ENCODE data around the gene NWD2.
"Not testable (repeated sequence)": the region's sequence is repeated elsewhere in the genome, so short reads cannot be mapped to it uniquely, and the experiment has no call there.

The NWD2 gene

DNA sequence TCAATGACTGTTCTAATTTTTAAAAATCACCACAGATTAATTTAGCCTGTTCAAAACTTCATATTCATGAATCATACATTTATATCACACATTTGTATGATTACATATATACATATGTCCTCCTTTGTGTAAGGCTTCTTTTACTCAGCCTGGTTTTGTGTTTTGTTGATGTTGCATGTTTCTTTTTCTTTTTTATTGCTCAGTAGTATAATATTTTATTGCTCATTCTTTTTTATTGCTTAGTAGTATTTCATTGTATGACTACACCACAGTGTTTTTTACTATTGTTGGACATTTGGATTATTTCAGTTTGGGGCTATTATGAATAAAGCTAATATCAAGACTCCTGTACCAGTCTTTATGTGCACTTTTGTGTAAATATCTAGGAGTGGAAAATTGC lies 243.1 kb downstream of the NWD2 start:
- TF ChIP-seq JUND (IDR thresholded peaks at IDR 0.05; ENCODE audit: low read depth) = no peak
- in situ Hi-C loops (cut with HindIII; ENCODE audit: low pct_unique_long_range_greater_than_20kb, low sequenced_read_pairs) = no loop called here

DNA sequence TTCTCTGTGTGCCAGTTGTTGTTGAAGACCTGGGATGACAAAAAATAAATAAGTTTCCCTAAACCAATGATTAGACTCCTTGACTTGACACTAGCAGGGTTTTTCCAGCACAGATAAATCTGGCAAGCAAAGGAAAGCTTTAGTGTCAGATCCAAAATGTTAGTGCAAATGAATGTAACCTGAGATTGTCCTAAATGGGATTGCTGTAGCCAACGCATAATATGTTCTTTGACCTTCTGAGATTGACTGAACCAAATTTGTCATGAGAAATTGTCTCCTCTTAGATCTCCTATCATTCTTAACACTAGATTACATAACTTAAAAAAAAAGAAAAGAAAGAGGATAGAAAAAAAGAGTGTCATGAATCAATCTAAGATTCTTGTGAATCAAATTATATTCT lies 245.2 kb downstream of the NWD2 start:
- in situ Hi-C loops (cut with HindIII; ENCODE audit: low pct_unique_long_range_greater_than_20kb, low sequenced_read_pairs) = no loop called here
- no peak for TF ChIP-seq JUND (IDR thresholded peaks at IDR 0.05; ENCODE audit: low read depth)
- no peak for DNase-seq (ENCODE audit: low read depth in 1 of 2, low spot score in 1 of 2)

More for the DNA sequence above, 243.1 kb downstream of the NWD2 start:
- DNase-seq (ENCODE audit: low read depth in 1 of 2, low spot score in 1 of 2) = no peak

DNA sequence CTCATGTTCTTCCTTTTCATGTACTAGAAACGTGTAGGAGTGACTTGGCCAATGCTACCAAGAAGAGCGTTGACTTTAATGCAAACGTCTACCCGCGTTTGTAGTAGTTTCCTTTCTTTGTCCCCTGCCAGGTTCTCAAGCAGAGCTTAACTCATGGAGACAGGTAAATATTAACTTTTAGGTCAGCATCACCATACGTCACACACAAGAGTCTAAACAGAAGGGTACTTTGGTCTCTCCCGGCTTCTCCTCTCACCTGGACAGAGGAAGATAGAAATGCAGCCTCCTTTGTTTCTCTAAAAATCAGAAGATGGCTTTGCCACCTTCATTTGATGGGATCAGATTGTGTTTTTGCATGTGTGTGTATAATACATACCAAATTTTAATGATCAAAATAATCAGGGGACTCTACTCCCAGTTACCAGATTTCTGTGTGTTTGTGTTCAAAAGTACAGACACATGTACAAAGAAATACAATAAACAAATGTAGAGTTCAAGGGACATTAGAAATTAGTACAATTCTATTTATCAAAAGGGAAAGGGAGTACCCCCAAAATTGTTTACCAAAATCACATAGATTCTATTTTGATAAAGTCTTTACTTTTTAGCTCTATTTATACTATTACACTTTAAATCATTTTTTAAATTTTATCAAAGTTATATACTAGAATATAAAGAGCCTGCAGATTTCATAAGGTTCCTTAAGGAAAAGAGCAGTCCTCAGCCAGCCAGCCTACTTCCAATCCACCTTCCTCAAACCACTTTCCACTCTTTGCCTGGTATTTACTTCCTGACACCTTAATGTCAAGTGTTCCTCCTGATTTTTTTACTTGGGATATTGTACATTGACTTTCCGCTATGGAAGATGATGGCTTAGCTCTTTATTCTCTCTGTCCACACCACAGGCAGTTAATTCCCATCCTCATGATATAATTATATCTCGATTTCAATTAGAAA lies 246.1 kb downstream of the NWD2 start:
- TF ChIP-seq JUND (IDR thresholded peaks at IDR 0.05; ENCODE audit: low read depth) = no peak
- in situ Hi-C loops (cut with HindIII; ENCODE audit: low pct_unique_long_range_greater_than_20kb, low sequenced_read_pairs) = no loop called here
- no peak for DNase-seq (ENCODE audit: low read depth in 1 of 2, low spot score in 1 of 2)

DNA sequence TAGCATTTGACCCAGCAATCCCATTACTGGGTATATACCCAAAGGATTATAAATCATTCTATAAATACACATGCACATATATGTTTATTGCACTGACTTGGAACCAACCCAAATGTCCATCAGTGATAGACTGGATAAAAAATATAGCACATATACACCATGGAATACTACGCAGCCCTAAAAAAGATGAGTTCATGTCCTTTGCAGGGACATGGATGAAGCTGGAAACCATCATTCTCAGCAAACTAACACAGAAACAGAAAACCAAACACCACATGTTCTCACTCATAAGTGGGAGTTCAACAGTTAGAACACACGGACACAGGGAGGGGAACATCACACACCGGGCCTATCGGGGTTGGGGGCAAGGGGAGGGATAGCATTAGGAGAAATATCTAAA lies 250.8 kb downstream of the NWD2 start:
- DNase-seq (ENCODE audit: low read depth in 1 of 2, low spot score in 1 of 2); in situ Hi-C loops (cut with HindIII; ENCODE audit: low pct_unique_long_range_greater_than_20kb, low sequenced_read_pairs): not testable (repeated sequence)

Data from T47D (cell line).